GM23248 (cell line): ENCODE results near the gene ZNF541. TPM values are rescaled to one million over a fixed set of nuclear protein-coding genes. Genes with fewer than 3 reads are reported as not detected.

Source experiments
- DNase-seq: peaks from one replicate; pipeline ENCODE4 v3.0.0-alpha.2; 2015
- H2AFZ ChIP-seq: fragments of 200-600 bp; sonication (generic); 2 replicates; pipeline ENCODE4 v1.6.1; 2016; ENCODE audit warnings: antibody characterized with exemption
- H3F3A ChIP-seq: fragments of 200-600 bp; sonication (generic); 2 replicates; pipeline ENCODE4 v1.6.1; 2016; ENCODE audit warnings: mild to moderate bottlenecking, antibody characterized with exemption, mixed run types; ENCODE audit not compliant: insufficient read depth
- H3K27ac ChIP-seq: fragments of 200-600 bp; sonication (generic); 2 replicates; pipeline ENCODE4 v1.5.1; 2016; ENCODE audit warnings: mild to moderate bottlenecking
- H3K27me3 ChIP-seq: fragments of 200-600 bp; sonication (generic); replicated peaks from 2 replicates; pipeline ENCODE4 v1.6.1; 2016; ENCODE audit warnings: mild to moderate bottlenecking; ENCODE audit not compliant: insufficient read depth
- H3K36me3 ChIP-seq: fragments of 200-600 bp; sonication (generic); 2 replicates; pipeline ENCODE4 v1.6.1; 2016; ENCODE audit warnings: low read depth, mild to moderate bottlenecking
- H3K4me1 ChIP-seq: fragments of 200-600 bp; sonication (generic); 2 replicates; pipeline ENCODE4 v1.6.1; 2016; ENCODE audit warnings: mild to moderate bottlenecking; ENCODE audit not compliant: insufficient read depth
- H3K4me2 ChIP-seq: fragments of 200-600 bp; sonication (generic); one replicate; pipeline ENCODE4 v1.6.1; 2016; ENCODE audit warnings: mild to moderate bottlenecking; ENCODE audit not compliant: unreplicated experiment
- H3K4me3 ChIP-seq: fragments of 200-600 bp; sonication (generic); 2 replicates; pipeline ENCODE4 v1.5.1; 2016; ENCODE audit warnings: mild to moderate bottlenecking
- H3K79me2 ChIP-seq: fragments of 200-600 bp; sonication (generic); 2 replicates; pipeline ENCODE4 v1.6.1; 2016; ENCODE audit warnings: mild to moderate bottlenecking; ENCODE audit not compliant: insufficient read depth
- H3K9ac ChIP-seq: fragments of 200-600 bp; sonication (generic); 2 replicates; pipeline ENCODE4 v1.6.1; 2016; ENCODE audit warnings: mild to moderate bottlenecking
- H3K9me2 ChIP-seq: fragments of 200-600 bp; sonication (generic); 2 replicates; pipeline ENCODE4 v1.6.1; 2016; ENCODE audit warnings: mixed run types, mild to moderate bottlenecking, moderate library complexity; ENCODE audit not compliant: insufficient read depth
- H3K9me3 ChIP-seq: fragments of 200-600 bp; sonication (generic); one replicate; pipeline ENCODE4 v1.6.1; 2017; ENCODE audit warnings: low read depth
- H4K20me1 ChIP-seq: fragments of 200-600 bp; sonication (generic); 2 replicates; pipeline ENCODE4 v1.6.0; 2016; ENCODE audit not compliant: insufficient read depth
- EZH2 ChIP-seq: fragments of 200-600 bp; sonication (generic); IDR thresholded peaks from 2 replicates; pipeline ENCODE4 v1.6.1; 2018; ENCODE audit warnings: antibody characterized with exemption, mild to moderate bottlenecking; ENCODE audit not compliant: insufficient read depth, poor library complexity, severe bottlenecking
- EZH2phosphoT487 ChIP-seq: fragments of 200-600 bp; sonication (generic); IDR thresholded peaks from 2 replicates; pipeline ENCODE4 v1.6.1; 2018; ENCODE audit warnings: antibody characterized with exemption, moderate library complexity, mild to moderate bottlenecking, low read depth; ENCODE audit not compliant: insufficient read depth
- WGBS, 2 experiments: methylation state at CpG; one replicate each; pipeline ENCODE4 v1.1.6; 2015 to 2017; ENCODE audit warnings: low lambda C conversion rate in 2 of 2, low coverage in 1 of 2; ENCODE audit errors: missing lambda C conversion rate in 2 of 2; 5-methylcytosine and 5-hydroxymethylcytosine counted together
- in situ Hi-C: fragments of 300-500 bp; cut with MboI; formaldehyde crosslinking; loops from 2 replicates; pipeline ENCODE4 v1.15.0; 2020
- polyA plus RNA-seq: library from polyadenylated mRNA; unstranded; fragments of >200 nt; fragmentation: Nextera tagmentation; extraction: Ambion mirVana; gene quantifications from 2 replicates; pipeline ENCODE4 v1.2.1, GENCODE V29; 2016
- total RNA-seq: library from RNA; depleted of rRNA; stranded (reverse); fragments of >200 nt; shearing (Covaris generic); gene quantifications from 2 replicates; pipeline ENCODE4 v1.2.3, GENCODE V29; 2014

ZNF541 gene
- total and polyA plus RNA-seq, 2 experiments from 2014 or later = 0.15 TPM; not detected in 1

GRCh38 chr19:47549261-47549862 is 23.6 kb downstream of the ZNF541 start:
- no peak overlapping the region for H3K9ac ChIP-seq
- H3K4me3 ChIP-seq = no peak overlapping the region
- no peaks in the 10 kb centered on the region for H3K79me2 ChIP-seq
- H3K9me3 ChIP-seq = no peaks in the 10 kb centered on the region
- H3K4me2 ChIP-seq = no peak overlapping the region
- DNase-seq = no peak
- no peak for TF ChIP-seq EZH2
- TF ChIP-seq EZH2phosphoT487 = no peak
- no peaks in the 10 kb centered on the region for H3K36me3 ChIP-seq
- H3K27ac ChIP-seq = no peak overlapping the region
- no peaks in the 10 kb centered on the region for H3K9me2 ChIP-seq
- no peaks in the 10 kb centered on the region for H3F3A ChIP-seq
- H3K4me1 ChIP-seq = no peaks in the 10 kb centered on the region
- in situ Hi-C loops = no loop called here
- H3K27me3 ChIP-seq = no peaks in the 10 kb centered on the region; the same call in 1 of the 2 replicates
- H4K20me1 ChIP-seq = no peaks in the 10 kb centered on the region
- H2AFZ ChIP-seq = no peak overlapping the region
- 71 to 81% methylated on average over 13 of the region's 13 CpGs for WGBS, 2 experiments

- Histone ChIP-seq H3K4me1 (no peaks in the 10 kb centered on the region), H3K9me2 (no peaks in the 10 kb centered on the region), H3K4me3 (no peak overlapping the region), H3K4me2 (no peak overlapping the region), H3K36me3 (no peaks in the 10 kb centered on the region), H3K9ac (no peak overlapping the region), H3F3A (no peaks in the 10 kb centered on the region), H3K27me3 (no peaks in the 10 kb centered on the region; the same call in 1 of the 2 replicates), H3K27ac (no peak overlapping the region), H3K79me2 (no peaks in the 10 kb centered on the region), H3K9me3 (no peaks in the 10 kb centered on the region), H2AFZ (no peak overlapping the region), H4K20me1 (no peaks in the 10 kb centered on the region)
- TF ChIP-seq EZH2phosphoT487 = no peak
- no peak for TF ChIP-seq EZH2
- 62 to 70% methylated on average over 2 of the region's 2 CpGs for WGBS, 2 experiments
- in situ Hi-C loops = no loop called here
- no peak for DNase-seq
Observed at GRCh38 chr19:47547199-47547598, 25.7 kb downstream of the ZNF541 start.

- H3K4me1 ChIP-seq = no peaks in the 10 kb centered on the region
- H3K4me3 ChIP-seq = no peak overlapping the region
- no peaks in the 10 kb centered on the region for H3K36me3 ChIP-seq
- TF ChIP-seq EZH2phosphoT487 = no peak
- no peak for TF ChIP-seq EZH2
- no peaks in the 10 kb centered on the region for H3K79me2 ChIP-seq
- H3F3A ChIP-seq = no peaks in the 10 kb centered on the region
- H3K9me2 ChIP-seq = no peaks in the 10 kb centered on the region
- no peaks in the 10 kb centered on the region for H3K9me3 ChIP-seq
- H3K27ac ChIP-seq = no peak overlapping the region
- 42 to 43% methylated on average over 44 to 75 of the region's 75 CpGs for WGBS, 2 experiments
- no peaks in the 10 kb centered on the region; the same call in 1 of the 2 replicates for H3K27me3 ChIP-seq
- in situ Hi-C loops = no loop called here
- no peaks in the 10 kb centered on the region for H4K20me1 ChIP-seq
- H2AFZ ChIP-seq = 0 out of 2 replicates have a peak overlapping the region, but pooled peaks have one; percentile 25
- DNase-seq = no peak
- no peak overlapping the region for H3K4me2 ChIP-seq
- no peak overlapping the region for H3K9ac ChIP-seq
Observed at GRCh38 chr19:47545061-47545948, 27.6 kb downstream of the ZNF541 start.

DNA sequence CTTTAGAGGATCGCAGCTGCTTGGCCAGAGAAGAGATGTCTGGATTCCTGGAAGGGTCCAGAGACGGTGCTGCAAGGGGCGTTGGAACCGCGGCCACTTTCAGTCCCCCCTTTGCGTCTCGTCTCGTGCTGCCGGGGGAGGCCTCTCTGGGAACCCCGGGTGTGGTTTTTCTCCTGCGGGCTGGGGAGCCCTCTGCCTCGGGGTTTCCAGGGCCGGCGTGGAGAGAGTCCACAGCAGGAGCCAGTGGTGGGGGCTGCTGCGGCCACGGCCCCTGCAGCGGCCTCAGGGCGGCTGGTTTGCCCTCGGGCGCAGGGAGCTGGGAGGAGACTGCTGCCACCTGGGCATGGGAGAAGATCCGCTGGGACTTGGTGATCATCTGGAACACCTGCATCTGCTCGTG is 28.5 kb downstream of the ZNF541 start:
- in situ Hi-C loops = no loop called here
- TF ChIP-seq EZH2 (no peak), EZH2phosphoT487 (no peak)
- H3K36me3 ChIP-seq = no peaks in the 10 kb centered on the region
- no peak overlapping the region for H3K27ac ChIP-seq
- no peak overlapping the region for H3K4me2 ChIP-seq
- no peaks in the 10 kb centered on the region for H3K9me2 ChIP-seq
- H3K4me3 ChIP-seq = no peak overlapping the region
- WGBS, 2 experiments = 78 to 86% methylated on average over 20 to 22 of the region's 22 CpGs
- no peaks in the 10 kb centered on the region for H3K79me2 ChIP-seq
- H4K20me1 ChIP-seq = no peaks in the 10 kb centered on the region
- no peaks in the 10 kb centered on the region for H3K9me3 ChIP-seq
- no peak overlapping the region for H2AFZ ChIP-seq
- H3K27me3 ChIP-seq = no peaks in the 10 kb centered on the region; the same call in 1 of the 2 replicates
- H3K9ac ChIP-seq = no peak overlapping the region
- H3K4me1 ChIP-seq = no peaks in the 10 kb centered on the region
- no peaks in the 10 kb centered on the region for H3F3A ChIP-seq
- DNase-seq = no peak
